A673 (cell line): ENCODE results near the gene ACOX3. TPM values are rescaled to one million over a fixed set of nuclear protein-coding genes. Genes with fewer than 3 reads are reported as not detected.

Source experiments
- BruUV-seq: library from RNA; stranded (reverse); fragments of 400-500 nt; replicated peaks from 2 replicates; lab custom pipeline; 2021; lab: Mats Ljungman, UMichigan
- CTCF ChIA-PET: fragments of 300-600 bp; sonication (Branson Sonifier 250); formaldehyde crosslinking; loops from one replicate; lab custom pipeline; 2022; ENCODE audit warnings: antibody characterized with exemption; lab: Charles Lee
- POLR2A ChIA-PET: fragments of 300-600 bp; sonication (Branson Sonifier 250); formaldehyde crosslinking; loops from one replicate; lab custom pipeline; 2022; ENCODE audit warnings: antibody characterized with exemption; ENCODE audit not compliant: low non-redundant PET; lab: Charles Lee
- DNase-seq: peaks from one replicate; pipeline ENCODE4 v3.0.0-alpha.2; 2015; ENCODE audit warnings: low spot score
- H3K27ac ChIP-seq: fragments of 200-600 bp; sonication (generic); 2 replicates; pipeline ENCODE4 v1.5.1; 2016; ENCODE audit warnings: mixed run types, low read depth, mild to moderate bottlenecking, mixed read lengths, antibody characterized with exemption, low read length; ENCODE audit not compliant: poor library complexity, severe bottlenecking
- H3K27me3 ChIP-seq: fragments of 200-600 bp; sonication (generic); replicated peaks from 2 replicates; pipeline ENCODE4 v1.6.1; 2017; ENCODE audit warnings: mixed run types, low read depth, mild to moderate bottlenecking, mixed read lengths, antibody characterized with exemption, low read length; ENCODE audit not compliant: insufficient read depth, poor library complexity
- H3K36me3 ChIP-seq: fragments of 200-600 bp; sonication (generic); 2 replicates; pipeline ENCODE4 v1.6.1; 2016; ENCODE audit warnings: mixed run types, mild to moderate bottlenecking, mixed read lengths, antibody characterized with exemption, low read length; ENCODE audit not compliant: insufficient read depth, poor library complexity, severe bottlenecking
- H3K4me1 ChIP-seq: fragments of 200-600 bp; sonication (generic); 2 replicates; pipeline ENCODE4 v1.6.1; 2017; ENCODE audit warnings: mixed run types, mild to moderate bottlenecking, mixed read lengths, antibody characterized with exemption, low read length; ENCODE audit not compliant: insufficient read depth, poor library complexity, severe bottlenecking
- H3K4me3 ChIP-seq: fragments of 200-600 bp; sonication (generic); 2 replicates; pipeline ENCODE4 v1.5.1; 2016; ENCODE audit warnings: low read depth, mixed run types, mild to moderate bottlenecking, mixed read lengths, low read length; ENCODE audit not compliant: poor library complexity, severe bottlenecking
- H3K9me3 ChIP-seq: fragments of 200-600 bp; sonication (generic); 2 replicates; pipeline ENCODE4 v1.6.1; 2016; ENCODE audit warnings: mixed run types, low read depth, mild to moderate bottlenecking, mixed read lengths, antibody characterized with exemption, low read length; ENCODE audit not compliant: poor library complexity, severe bottlenecking
- CTCF ChIP-seq: fragments of 300-800, 200-600 bp; sonication (generic); conservative IDR thresholded peaks from 2 replicates; pipeline ENCODE4 v1.5.1; 2017; ENCODE audit warnings: low read depth, mild to moderate bottlenecking, antibody characterized with exemption, low read length, moderate library complexity, mixed read lengths
- EZH2 ChIP-seq: fragments of 200-600 bp; sonication (generic); IDR thresholded peaks from 2 replicates; pipeline ENCODE4 v1.6.1; 2017; ENCODE audit warnings: borderline replicate concordance, low read depth, mild to moderate bottlenecking, mixed read lengths, antibody characterized with exemption, low read length; ENCODE audit not compliant: poor library complexity, severe bottlenecking
- intact Hi-C: fragments of 100-400 bp; cut with micrococcal nuclease; formaldehyde crosslinking; loops from one replicate; pipeline ENCODE4 v1.10.0; 2022; ENCODE audit not compliant: unreplicated experiment
- total RNA-seq: library from RNA; stranded (reverse); gene quantifications from 2 replicates; pipeline ENCODE4 v1.2.3, GENCODE V29; 2021

Gene ACOX3
- total RNA-seq, 1 experiment from 2014 or later, result 14.3 TPM

GRCh38 chr4:8345053-8345945, 95.2 kb downstream of the ACOX3 start:
- ChIA-PET CTCF (interaction anchor here (1.1 kb wide), 1 partner anchor 11 kb away, joined by 3 read pairs; no protein-coding TSS in a partner anchor), POLR2A (no interaction called here)
- intact Hi-C loops, result no loop called here
- no peak for DNase-seq
- TF ChIP-seq CTCF (no peak), EZH2 (no peak)
- no peaks in the 10 kb centered on the region for H3K4me1 ChIP-seq
- no peaks in the 10 kb centered on the region for H3K36me3 ChIP-seq
- no peak overlapping the region for H3K4me3 ChIP-seq
- no peaks in the 10 kb centered on the region for H3K9me3 ChIP-seq
- BruUV-seq, result no TSS peak
- peaks cover 8% of the 10 kb centered on the region for H3K27me3 ChIP-seq
- no peak overlapping the region for H3K27ac ChIP-seq

- Histone ChIP-seq H3K4me1 (no peaks in the 10 kb centered on the region), H3K36me3 (no peaks in the 10 kb centered on the region), H3K4me3 (no peak overlapping the region), H3K27me3 (peaks cover 8% of the 10 kb centered on the region), H3K9me3 (no peaks in the 10 kb centered on the region), H3K27ac (no peak overlapping the region)
- TF ChIP-seq CTCF (no peak), EZH2 (no peak)
- POLR2A ChIA-PET, result no interaction called here
- intact Hi-C loops, result no loop called here
- no peak for DNase-seq
- CTCF ChIA-PET, result no interaction called here
- BruUV-seq, result no TSS peak
Observed at GRCh38 chr4:8344377-8344776, 96.1 kb downstream of the ACOX3 start.

DNA sequence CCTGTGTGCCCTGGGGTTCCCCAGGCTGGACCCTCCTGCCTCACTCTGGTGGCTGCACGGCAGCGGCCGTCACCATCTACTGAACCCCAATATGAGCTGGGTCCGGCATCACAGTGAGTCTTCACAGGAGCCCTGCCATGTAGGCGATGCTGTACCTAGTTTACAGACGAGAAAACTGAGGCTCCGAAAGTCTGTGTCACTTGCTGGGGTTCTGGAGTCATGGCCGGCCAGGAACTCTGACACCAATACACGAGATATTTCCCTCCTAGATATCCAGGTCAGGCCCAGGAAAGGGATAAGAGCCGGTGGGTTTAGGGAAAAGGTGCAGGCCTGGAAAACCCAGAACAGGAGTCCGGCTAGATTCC, 96.6 kb downstream of the ACOX3 start:
- Histone ChIP-seq H3K9me3 (no peaks in the 10 kb centered on the region), H3K4me1 (no peaks in the 10 kb centered on the region), H3K4me3 (no peak overlapping the region), H3K36me3 (no peaks in the 10 kb centered on the region), H3K27ac (no peak overlapping the region), H3K27me3 (peaks cover 8% of the 10 kb centered on the region)
- no TSS peak for BruUV-seq
- intact Hi-C loops, result no loop called here
- TF ChIP-seq CTCF, result no peak
- no peak for TF ChIP-seq EZH2
- DNase-seq, result no peak
- POLR2A ChIA-PET, result no interaction called here
- CTCF ChIA-PET, result interaction anchor here (2.2 kb wide), 1 partner anchor 102 kb away, joined by 5 read pairs; no protein-coding TSS in a partner anchor
